DMS153 treated with DMSO at 0.1 percent for 48 hours (cell line): Measurements from ENCODE around the gene CD209.
"Not testable (repeated sequence)": the region's sequence is repeated elsewhere in the genome, so short reads cannot be mapped to it uniquely, and the experiment has no call there.

Experiments
- DNase-seq: peaks from one replicate; lab custom pipeline; 2025; ENCODE audit not compliant: unreplicated experiment; lab: John Stamatoyannopoulos, UW

The CD209 gene

DNA sequence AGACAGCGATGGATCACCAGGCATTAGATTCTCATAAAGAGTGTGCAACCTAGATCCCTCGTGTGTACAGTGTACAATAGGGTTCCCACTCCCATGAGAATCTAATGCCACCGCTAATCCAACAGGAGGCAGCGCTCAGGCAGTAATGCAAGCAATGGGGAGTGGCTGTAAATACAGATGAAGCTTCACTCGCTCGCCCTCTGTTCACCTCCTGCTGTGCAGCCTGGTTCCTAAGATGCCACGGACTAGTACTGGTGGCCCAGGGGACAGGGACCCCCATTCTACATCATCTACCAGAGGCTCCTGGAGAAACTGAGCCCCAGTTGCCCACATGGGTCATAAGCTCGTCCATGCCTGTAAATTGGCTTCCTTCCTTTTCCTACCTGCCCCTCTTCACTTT is 23.7 kb upstream of the CD209 start:
- no peak for DNase-seq

GRCh38 chr19:7769171-7769570 is 21.8 kb upstream of the CD209 start:
- DNase-seq = no peak

- no peak for DNase-seq
Measured at GRCh38 chr19:7767487-7767886, 20.2 kb upstream of the CD209 start.

- DNase-seq = no peak
Measured at GRCh38 chr19:7766535-7766934, 19.2 kb upstream of the CD209 start.

DNA sequence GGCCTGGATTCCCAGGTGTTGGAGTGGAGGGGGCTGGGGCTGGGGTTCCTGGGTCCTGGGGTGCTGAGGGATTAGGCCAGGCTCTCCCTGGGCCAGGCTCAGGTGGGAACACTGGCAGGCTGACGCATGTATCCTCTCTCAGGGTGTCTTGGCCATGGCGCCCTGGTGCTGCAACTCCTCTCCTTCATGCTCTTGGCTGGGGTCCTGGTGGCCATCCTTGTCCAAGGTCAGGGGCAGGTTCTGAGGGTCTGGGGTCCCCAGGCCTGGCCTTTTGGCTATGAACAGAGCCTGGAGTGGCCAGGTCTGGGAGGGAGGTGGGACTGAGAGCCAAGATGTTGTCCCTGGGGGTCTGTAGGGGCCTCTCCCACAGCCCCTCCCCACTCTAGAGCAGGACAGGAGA is 17.7 kb upstream of the CD209 start:
- not testable (repeated sequence) for DNase-seq

DNA sequence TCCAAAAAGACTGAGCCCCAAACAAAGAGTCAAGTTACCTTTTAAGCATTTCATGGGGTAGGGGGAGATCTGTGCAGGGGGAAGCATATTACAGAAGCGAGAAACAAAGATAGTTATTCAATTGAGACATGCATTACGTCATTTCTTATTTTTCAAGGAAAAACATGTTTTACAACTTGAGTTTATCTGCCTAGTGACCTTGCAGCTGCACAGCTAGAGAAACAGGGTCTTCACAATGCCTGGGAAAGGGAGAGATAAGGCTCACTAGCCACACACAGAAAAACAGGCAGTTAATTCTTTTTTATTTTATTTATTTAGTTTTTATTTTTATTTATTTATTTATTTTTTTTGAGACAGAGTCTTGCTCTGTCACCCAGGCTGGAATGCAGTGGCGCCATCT is 16.8 kb upstream of the CD209 start:
- not testable (repeated sequence) for DNase-seq

GRCh38 chr19:7763696-7764095 is 16.4 kb upstream of the CD209 start:
- no peak for DNase-seq

DNA sequence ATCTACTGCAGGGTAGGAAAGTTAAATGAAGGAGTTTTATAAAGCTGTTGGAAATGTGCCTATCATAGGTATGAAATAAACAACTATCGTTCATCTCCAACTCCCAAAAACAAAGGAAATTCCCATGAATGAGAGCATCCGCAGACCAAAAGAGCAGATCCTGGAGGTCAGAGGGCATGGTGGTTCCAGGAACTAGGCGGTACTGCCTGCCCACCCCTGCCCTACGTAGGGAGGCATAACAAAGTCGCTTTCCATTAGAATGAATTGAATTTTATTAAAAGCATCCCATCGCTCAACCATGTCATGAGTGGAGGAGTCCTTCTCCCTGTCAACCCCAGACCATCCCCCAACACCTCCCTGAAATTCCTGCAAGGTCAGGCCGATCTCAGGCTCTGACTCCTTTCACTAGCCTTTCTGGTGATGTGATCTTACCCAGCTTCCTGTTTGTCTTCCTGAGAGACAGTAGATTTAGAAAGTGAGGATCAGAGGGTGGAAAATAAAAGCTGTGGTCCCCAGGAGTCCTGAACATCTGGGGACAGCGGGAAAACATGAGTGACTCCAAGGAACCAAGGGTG is 15.5 kb upstream of the CD209 start, which contains the start of gene CLEC4M:
CLEC4M (plus strand) TSS at position 525 of the 575 bp plus-strand sequence; CDS start at position 549, 24 bp downstream.
- DNase-seq = no peak

- no peak for DNase-seq
Measured at GRCh38 chr19:7759156-7759555, 11.8 kb upstream of the CD209 start.

- DNase-seq = no peak
Measured at GRCh38 chr19:7757358-7757757, 10.0 kb upstream of the CD209 start.

GRCh38 chr19:7756258-7756657 is 8.9 kb upstream of the CD209 start:
- DNase-seq = no peak

GRCh38 chr19:7751157-7751783 is 3.9 kb upstream of the CD209 start:
- no peak for DNase-seq

DNA sequence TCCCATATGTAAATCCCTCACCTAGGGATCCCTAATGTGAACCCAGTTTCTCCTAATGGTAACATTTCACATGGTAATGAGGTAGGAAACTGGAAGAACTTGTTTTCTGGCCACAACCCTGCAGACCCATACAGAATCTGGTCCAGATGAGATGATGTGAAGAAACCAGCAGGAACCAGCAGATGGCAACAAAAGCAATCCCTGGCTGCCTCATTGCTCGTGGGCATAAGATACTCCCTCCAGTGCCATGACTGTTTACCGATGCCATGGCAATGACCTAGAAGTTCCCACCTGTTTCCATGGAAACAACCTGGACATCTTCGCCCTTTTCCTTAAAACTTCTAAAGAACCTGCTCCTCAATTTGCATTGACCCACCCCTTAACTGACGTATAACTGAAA is 1.4 kb upstream of the CD209 start:
- DNase-seq = no peak

DNA sequence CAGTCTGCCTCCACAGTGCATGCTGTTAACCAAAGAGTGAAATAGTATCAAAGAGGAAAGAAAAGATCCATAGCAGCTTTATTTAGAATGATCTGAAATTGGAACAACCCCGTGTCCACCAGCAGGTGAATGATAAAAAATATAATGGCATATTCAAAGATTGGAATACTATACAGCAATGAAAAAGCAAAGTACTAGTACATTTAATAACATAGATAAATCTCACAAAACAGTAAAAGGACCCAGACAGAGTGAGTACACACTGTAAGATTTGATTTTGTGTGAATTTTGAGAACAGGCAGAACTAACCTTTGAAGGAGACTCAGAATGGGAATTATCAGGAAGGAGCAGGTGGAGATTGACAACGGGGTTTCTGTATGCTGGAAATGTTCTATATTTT is 837 bp upstream of the CD209 start:
- DNase-seq = no peak

- not testable (repeated sequence) for DNase-seq
Measured at GRCh38 chr19:7746306-7746705, 1.0 kb downstream of the CD209 start.

GRCh38 chr19:7744871-7745650 is 2.3 kb downstream of the CD209 start:
- DNase-seq = no peak

- DNase-seq = no peak
Measured at GRCh38 chr19:7744199-7744786, 3.0 kb downstream of the CD209 start.

- no peak for DNase-seq
Measured at GRCh38 chr19:7743425-7743841, 3.9 kb downstream of the CD209 start.

DNA sequence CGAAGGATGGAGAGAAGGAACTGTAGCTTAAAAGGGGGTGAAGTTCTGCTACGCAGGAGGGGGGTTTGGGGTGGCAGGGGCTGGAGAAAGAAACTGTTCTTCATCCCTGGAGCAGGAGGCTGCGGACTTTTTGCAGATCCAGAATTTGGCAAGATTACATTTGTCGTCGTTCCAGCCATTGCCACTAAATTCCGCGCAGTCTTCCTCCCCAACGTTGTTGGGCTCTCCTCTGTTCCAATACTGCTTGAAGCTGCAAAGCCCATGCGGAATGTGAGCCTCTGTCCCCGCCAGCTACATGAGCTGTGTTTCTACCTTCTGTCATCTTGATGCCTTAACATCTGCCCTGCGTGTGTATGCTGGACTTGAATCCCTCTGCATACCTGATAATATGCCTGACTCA is 4.3 kb downstream of the CD209 start:
- no peak for DNase-seq

GRCh38 chr19:7742575-7742974 is 4.8 kb downstream of the CD209 start:
- no peak for DNase-seq

DNA sequence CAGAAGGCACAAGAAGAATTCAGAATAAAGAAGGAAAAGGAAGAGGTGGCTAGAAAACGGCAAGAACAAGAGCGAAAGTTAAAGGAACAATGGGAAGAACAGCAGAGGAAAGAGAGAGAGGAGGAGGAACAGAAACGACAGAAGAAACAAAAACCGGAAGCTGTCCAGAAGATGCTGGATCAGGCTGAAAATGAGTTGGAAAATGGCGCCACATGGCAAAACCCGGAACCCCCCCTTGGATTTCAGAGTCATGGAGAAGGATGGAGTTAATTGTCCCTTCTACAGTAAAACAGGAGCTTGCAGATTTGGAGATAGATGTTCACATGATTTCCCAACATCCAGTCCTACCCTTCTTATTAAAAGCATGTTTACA is 6.7 kb downstream of the CD209 start:
- DNase-seq = no peak
